OCI-LY1 (cell line): ENCODE results near the gene SUGCT.

Experiments
- CTCF ChIP-seq: fragments of 200-600 bp; sonication (generic), shearing (Covaris generic); IDR thresholded peaks from 2 replicates; pipeline ENCODE4 v1.5.1; 2017; ENCODE audit warnings: mild to moderate bottlenecking, antibody characterized with exemption, low read length, moderate library complexity, mixed read lengths
- EZH2 ChIP-seq: fragments of 200-600 bp; sonication (generic), shearing (Covaris generic); IDR thresholded peaks from 2 replicates; pipeline ENCODE4 v1.8.0; 2017; ENCODE audit warnings: borderline replicate concordance, mixed run types, mild to moderate bottlenecking, antibody characterized with exemption, low read length, moderate library complexity, mixed read lengths

GRCh38 chr7:40733578-40733977 is 598.8 kb downstream of the SUGCT start:
- TF ChIP-seq EZH2 (no peak), CTCF (no peak)
